Measurements from ENCODE around the gene AKAP10. TPM values are rescaled to one million over a fixed set of nuclear protein-coding genes. Genes with fewer than 3 reads are reported as not detected.

Gene AKAP10
- total RNA-seq, 1 experiment from 2014 or later, result 39.9 TPM

- Mint-ChIP-seq H3K4me1 (ENCODE audit: low read depth, unreplicated experiment) (peaks cover 5% of the 10 kb centered on the region), H3K36me3 (ENCODE audit: insufficient read depth, unreplicated experiment) (no peaks in the 10 kb centered on the region), H3K27me3 (ENCODE audit: insufficient read depth, unreplicated experiment) (peaks cover 6% of the 10 kb centered on the region), H3K27ac (ENCODE audit: unreplicated experiment) (no peak overlapping the region), H3K9me3 (ENCODE audit: unreplicated experiment) (no peaks in the 10 kb centered on the region), H3K4me3 (ENCODE audit: unreplicated experiment) (no peak overlapping the region)
- Histone ChIP-seq H3K27me3 (replicated peaks; ENCODE audit: control insufficient read depth, insufficient read depth, low read length) (no peaks in the 10 kb centered on the region; the same call in none of the 2 replicates), H3K4me1 (no peaks in the 10 kb centered on the region), H3K4me3 (ENCODE audit: low read depth, low read length) (no peak overlapping the region), H3K9me3 (no peaks in the 10 kb centered on the region), H3K36me3 (ENCODE audit: control insufficient read depth, insufficient read depth, low read length) (no peaks in the 10 kb centered on the region)
- intact Hi-C loops (cut with micrococcal nuclease; ENCODE audit: unreplicated experiment), result no loop called here
- no peak for DNase-seq
- no TSS peak for BruUV-seq (replicated peaks)
- ChIA-PET CTCF (no interaction called here), POLR2A (no interaction called here)
- TF ChIP-seq, protein P1, sequence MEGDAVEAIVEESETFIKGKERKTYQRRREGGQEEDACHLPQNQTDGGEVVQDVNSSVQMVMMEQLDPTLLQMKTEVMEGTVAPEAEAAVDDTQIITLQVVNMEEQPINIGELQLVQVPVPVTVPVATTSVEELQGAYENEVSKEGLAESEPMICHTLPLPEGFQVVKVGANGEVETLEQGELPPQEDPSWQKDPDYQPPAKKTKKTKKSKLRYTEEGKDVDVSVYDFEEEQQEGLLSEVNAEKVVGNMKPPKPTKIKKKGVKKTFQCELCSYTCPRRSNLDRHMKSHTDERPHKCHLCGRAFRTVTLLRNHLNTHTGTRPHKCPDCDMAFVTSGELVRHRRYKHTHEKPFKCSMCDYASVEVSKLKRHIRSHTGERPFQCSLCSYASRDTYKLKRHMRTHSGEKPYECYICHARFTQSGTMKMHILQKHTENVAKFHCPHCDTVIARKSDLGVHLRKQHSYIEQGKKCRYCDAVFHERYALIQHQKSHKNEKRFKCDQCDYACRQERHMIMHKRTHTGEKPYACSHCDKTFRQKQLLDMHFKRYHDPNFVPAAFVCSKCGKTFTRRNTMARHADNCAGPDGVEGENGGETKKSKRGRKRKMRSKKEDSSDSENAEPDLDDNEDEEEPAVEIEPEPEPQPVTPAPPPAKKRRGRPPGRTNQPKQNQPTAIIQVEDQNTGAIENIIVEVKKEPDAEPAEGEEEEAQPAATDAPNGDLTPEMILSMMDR (IDR thresholded peaks at IDR 0.05; ENCODE audit: insufficient read depth in 1 of 2, low read depth in 1 of 2, low read length in 1 of 2, severe bottlenecking in 1 of 2, unreplicated experiment in 1 of 2), result no peak
Observed at GRCh38 chr17:19877364-19877945, 100.2 kb downstream of the AKAP10 start.

DNA sequence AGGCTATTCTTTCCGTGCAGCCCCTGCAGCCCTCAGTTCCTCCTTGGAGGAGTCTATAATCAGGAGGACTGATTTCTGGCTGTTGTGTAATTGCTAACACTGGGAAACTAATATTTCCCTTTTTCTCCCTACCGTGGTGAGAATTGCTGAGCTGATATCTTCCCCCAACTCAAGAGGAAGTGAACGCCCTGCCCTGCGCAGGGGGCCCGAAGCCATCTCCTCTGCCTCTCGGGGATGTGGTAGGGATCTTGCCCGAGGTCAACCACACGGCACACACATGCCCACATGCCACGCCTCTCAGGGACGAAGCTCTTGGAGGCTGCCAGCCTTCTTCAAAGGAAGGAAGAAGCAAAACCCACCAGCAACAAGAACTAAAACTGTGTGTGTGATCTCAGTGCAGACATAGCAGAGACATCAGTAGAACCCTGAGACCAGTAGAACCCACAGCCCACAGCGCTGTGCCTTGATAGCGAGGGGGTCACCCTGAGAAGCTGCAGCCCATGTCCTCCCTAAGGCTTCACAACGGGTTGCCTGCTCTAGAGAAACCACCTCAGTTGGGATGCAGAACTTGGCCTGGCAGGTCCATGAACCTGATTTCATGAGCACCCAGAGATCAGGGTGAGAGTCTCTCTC is 101.0 kb downstream of the AKAP10 start:
- peaks cover 5% of the 10 kb centered on the region for H3K4me1 Mint-ChIP-seq (ENCODE audit: low read depth, unreplicated experiment)
- Histone ChIP-seq H3K4me3 (ENCODE audit: low read depth, low read length) (no peak overlapping the region), H3K36me3 (ENCODE audit: control insufficient read depth, insufficient read depth, low read length) (no peaks in the 10 kb centered on the region), H3K27me3 (replicated peaks; ENCODE audit: control insufficient read depth, insufficient read depth, low read length) (no peaks in the 10 kb centered on the region; the same call in none of the 2 replicates), H3K9me3 (no peaks in the 10 kb centered on the region), H3K4me1 (no peaks in the 10 kb centered on the region)
- TF ChIP-seq, protein P1 (IDR thresholded peaks at IDR 0.05; ENCODE audit: insufficient read depth in 1 of 2, low read depth in 1 of 2, low read length in 1 of 2, severe bottlenecking in 1 of 2, unreplicated experiment in 1 of 2), result no peak
- peaks cover 6% of the 10 kb centered on the region for H3K27me3 Mint-ChIP-seq (ENCODE audit: insufficient read depth, unreplicated experiment)
- H3K4me3 Mint-ChIP-seq (ENCODE audit: unreplicated experiment), result no peak overlapping the region
- H3K36me3 Mint-ChIP-seq (ENCODE audit: insufficient read depth, unreplicated experiment), result no peaks in the 10 kb centered on the region
- DNase-seq, result no peak
- CTCF ChIA-PET, result no interaction called here
- no TSS peak for BruUV-seq (replicated peaks)
- no peak overlapping the region for H3K27ac Mint-ChIP-seq (ENCODE audit: unreplicated experiment)
- intact Hi-C loops (cut with micrococcal nuclease; ENCODE audit: unreplicated experiment), result no loop called here
- H3K9me3 Mint-ChIP-seq (ENCODE audit: unreplicated experiment), result no peaks in the 10 kb centered on the region
- POLR2A ChIA-PET, result no interaction called here

- POLR2A ChIA-PET, result no interaction called here
- Mint-ChIP-seq H3K4me1 (ENCODE audit: low read depth, unreplicated experiment) (peaks cover 5% of the 10 kb centered on the region), H3K27me3 (ENCODE audit: insufficient read depth, unreplicated experiment) (peaks cover 6% of the 10 kb centered on the region), H3K36me3 (ENCODE audit: insufficient read depth, unreplicated experiment) (no peaks in the 10 kb centered on the region), H3K4me3 (ENCODE audit: unreplicated experiment) (no peak overlapping the region), H3K9me3 (ENCODE audit: unreplicated experiment) (no peaks in the 10 kb centered on the region), H3K27ac (ENCODE audit: unreplicated experiment) (no peak overlapping the region)
- no TSS peak for BruUV-seq (replicated peaks)
- H3K27me3 ChIP-seq (replicated peaks; ENCODE audit: control insufficient read depth, insufficient read depth, low read length), result no peaks in the 10 kb centered on the region; the same call in none of the 2 replicates
- CTCF ChIA-PET, result no interaction called here
- no peaks in the 10 kb centered on the region for H3K9me3 ChIP-seq
- no peaks in the 10 kb centered on the region for H3K4me1 ChIP-seq
- H3K36me3 ChIP-seq (ENCODE audit: control insufficient read depth, insufficient read depth, low read length), result no peaks in the 10 kb centered on the region
- TF ChIP-seq, protein P1 (IDR thresholded peaks at IDR 0.05; ENCODE audit: insufficient read depth in 1 of 2, low read depth in 1 of 2, low read length in 1 of 2, severe bottlenecking in 1 of 2, unreplicated experiment in 1 of 2), result no peak
- no peak overlapping the region for H3K4me3 ChIP-seq (ENCODE audit: low read depth, low read length)
- DNase-seq, result no peak
- intact Hi-C loops (cut with micrococcal nuclease; ENCODE audit: unreplicated experiment), result no loop called here
Observed at GRCh38 chr17:19874256-19874655, 103.4 kb downstream of the AKAP10 start.

Data from Caco-2 (cell line).